ENCODE results near the gene PEX6.

DNA sequence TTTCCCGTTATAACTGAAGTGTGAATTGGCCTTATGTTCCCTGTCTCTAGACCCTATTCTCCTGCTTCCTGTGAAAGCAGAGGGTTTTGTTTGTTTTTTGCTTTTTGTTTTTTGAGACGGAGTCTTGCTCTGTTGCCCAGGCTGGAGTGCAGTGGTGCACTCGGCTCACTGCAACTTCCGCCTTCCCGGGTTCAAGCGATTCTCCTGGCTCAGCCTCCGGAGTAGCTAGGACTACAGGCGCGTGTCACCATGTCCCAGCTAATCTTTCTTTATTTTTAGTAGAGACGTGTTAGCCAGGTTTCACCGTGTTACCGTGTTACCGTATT lies 19.1 kb downstream of the PEX6 start:
- TF ChIP-seq JUN (IDR thresholded peaks at IDR 0.05): no peak
- TF ChIP-seq HOXB5 (CRISPR knock-in tag; IDR thresholded peaks at IDR 0.05): no peak
- TF ChIP-seq, protein P1, sequence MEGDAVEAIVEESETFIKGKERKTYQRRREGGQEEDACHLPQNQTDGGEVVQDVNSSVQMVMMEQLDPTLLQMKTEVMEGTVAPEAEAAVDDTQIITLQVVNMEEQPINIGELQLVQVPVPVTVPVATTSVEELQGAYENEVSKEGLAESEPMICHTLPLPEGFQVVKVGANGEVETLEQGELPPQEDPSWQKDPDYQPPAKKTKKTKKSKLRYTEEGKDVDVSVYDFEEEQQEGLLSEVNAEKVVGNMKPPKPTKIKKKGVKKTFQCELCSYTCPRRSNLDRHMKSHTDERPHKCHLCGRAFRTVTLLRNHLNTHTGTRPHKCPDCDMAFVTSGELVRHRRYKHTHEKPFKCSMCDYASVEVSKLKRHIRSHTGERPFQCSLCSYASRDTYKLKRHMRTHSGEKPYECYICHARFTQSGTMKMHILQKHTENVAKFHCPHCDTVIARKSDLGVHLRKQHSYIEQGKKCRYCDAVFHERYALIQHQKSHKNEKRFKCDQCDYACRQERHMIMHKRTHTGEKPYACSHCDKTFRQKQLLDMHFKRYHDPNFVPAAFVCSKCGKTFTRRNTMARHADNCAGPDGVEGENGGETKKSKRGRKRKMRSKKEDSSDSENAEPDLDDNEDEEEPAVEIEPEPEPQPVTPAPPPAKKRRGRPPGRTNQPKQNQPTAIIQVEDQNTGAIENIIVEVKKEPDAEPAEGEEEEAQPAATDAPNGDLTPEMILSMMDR (IDR thresholded peaks at IDR 0.05): no peak
- no peak for TF ChIP-seq POLR2A (IDR thresholded peaks at IDR 0.05; ENCODE audit: low read length)
- no peak for TF ChIP-seq HOXA7 (CRISPR knock-in tag; IDR thresholded peaks at IDR 0.05)
- TF ChIP-seq, protein P2, sequence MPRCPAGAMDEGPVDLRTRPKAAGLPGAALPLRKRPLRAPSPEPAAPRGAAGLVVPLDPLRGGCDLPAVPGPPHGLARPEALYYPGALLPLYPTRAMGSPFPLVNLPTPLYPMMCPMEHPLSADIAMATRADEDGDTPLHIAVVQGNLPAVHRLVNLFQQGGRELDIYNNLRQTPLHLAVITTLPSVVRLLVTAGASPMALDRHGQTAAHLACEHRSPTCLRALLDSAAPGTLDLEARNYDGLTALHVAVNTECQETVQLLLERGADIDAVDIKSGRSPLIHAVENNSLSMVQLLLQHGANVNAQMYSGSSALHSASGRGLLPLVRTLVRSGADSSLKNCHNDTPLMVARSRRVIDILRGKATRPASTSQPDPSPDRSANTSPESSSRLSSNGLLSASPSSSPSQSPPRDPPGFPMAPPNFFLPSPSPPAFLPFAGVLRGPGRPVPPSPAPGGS (IDR thresholded peaks at IDR 0.05): no peak
- TF ChIP-seq EP300 (IDR thresholded peaks at IDR 0.05): no peak
- no peak for TF ChIP-seq NPAS2 (CRISPR knock-in tag; IDR thresholded peaks at IDR 0.05; ENCODE audit: borderline replicate concordance)
- TF ChIP-seq TP53 (CRISPR knock-in tag; IDR thresholded peaks at IDR 0.05): no peak
- TF ChIP-seq, protein P3, sequence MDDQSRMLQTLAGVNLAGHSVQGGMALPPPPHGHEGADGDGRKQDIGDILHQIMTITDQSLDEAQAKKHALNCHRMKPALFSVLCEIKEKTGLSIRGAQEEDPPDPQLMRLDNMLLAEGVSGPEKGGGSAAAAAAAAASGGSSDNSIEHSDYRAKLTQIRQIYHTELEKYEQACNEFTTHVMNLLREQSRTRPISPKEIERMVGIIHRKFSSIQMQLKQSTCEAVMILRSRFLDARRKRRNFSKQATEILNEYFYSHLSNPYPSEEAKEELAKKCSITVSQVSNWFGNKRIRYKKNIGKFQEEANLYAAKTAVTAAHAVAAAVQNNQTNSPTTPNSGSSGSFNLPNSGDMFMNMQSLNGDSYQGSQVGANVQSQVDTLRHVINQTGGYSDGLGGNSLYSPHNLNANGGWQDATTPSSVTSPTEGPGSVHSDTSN (IDR thresholded peaks at IDR 0.05): no peak
- TF ChIP-seq, protein P4, sequence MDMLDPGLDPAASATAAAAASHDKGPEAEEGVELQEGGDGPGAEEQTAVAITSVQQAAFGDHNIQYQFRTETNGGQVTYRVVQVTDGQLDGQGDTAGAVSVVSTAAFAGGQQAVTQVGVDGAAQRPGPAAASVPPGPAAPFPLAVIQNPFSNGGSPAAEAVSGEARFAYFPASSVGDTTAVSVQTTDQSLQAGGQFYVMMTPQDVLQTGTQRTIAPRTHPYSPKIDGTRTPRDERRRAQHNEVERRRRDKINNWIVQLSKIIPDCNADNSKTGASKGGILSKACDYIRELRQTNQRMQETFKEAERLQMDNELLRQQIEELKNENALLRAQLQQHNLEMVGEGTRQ (IDR thresholded peaks at IDR 0.05): no peak
- TF ChIP-seq CBX8 (IDR thresholded peaks at IDR 0.05): no peak
